Right forelimb (tissue), 1 donor: ENCODE measurements around the gene PSG7.
"Not testable (repeated sequence)": the region's sequence is repeated elsewhere in the genome, so short reads cannot be mapped to it uniquely, and the experiment has no call there.

Experiments
- DNase-seq: peaks from one replicate; pipeline ENCODE4 v3.0.0-alpha.2; 2018

The PSG7 gene

GRCh38 chr19:42912941-42913340 is 24.1 kb downstream of the PSG7 start:
- DNase-seq = not testable (repeated sequence)

- DNase-seq = not testable (repeated sequence)
These were observed 25.3 kb downstream of the PSG7 start for GRCh38 chr19:42911731-42912130.

GRCh38 chr19:42906162-42906561 is 30.8 kb downstream of the PSG7 start:
- not testable (repeated sequence) for DNase-seq

GRCh38 chr19:42900561-42900960 is 36.4 kb downstream of the PSG7 start:
- not testable (repeated sequence) for DNase-seq

- DNase-seq = not testable (repeated sequence)
These were observed 37.3 kb downstream of the PSG7 start for GRCh38 chr19:42899674-42900073.

- DNase-seq = not testable (repeated sequence)
These were observed 37.9 kb downstream of the PSG7 start for GRCh38 chr19:42899110-42899509.

GRCh38 chr19:42898656-42899055 is 38.4 kb downstream of the PSG7 start:
- not testable (repeated sequence) for DNase-seq

GRCh38 chr19:42897729-42898128 is 39.3 kb downstream of the PSG7 start:
- not testable (repeated sequence) for DNase-seq

- DNase-seq = not testable (repeated sequence)
These were observed 46.6 kb downstream of the PSG7 start for GRCh38 chr19:42890446-42890845.

GRCh38 chr19:42887876-42888445 is 49.0 kb downstream of the PSG7 start:
- DNase-seq = not testable (repeated sequence)

GRCh38 chr19:42882730-42883129 is 54.3 kb downstream of the PSG7 start:
- not testable (repeated sequence) for DNase-seq

- DNase-seq = not testable (repeated sequence)
These were observed 55.0 kb downstream of the PSG7 start for GRCh38 chr19:42882010-42882409.

- not testable (repeated sequence) for DNase-seq
These were observed 55.7 kb downstream of the PSG7 start for GRCh38 chr19:42881279-42881678.

- DNase-seq = not testable (repeated sequence)
These were observed 56.4 kb downstream of the PSG7 start for GRCh38 chr19:42880621-42881020.

- no peak for DNase-seq
These were observed 57.4 kb downstream of the PSG7 start, which contains the start of gene PSG1 for GRCh38 chr19:42879613-42880012. Gene PSG1 (minus strand): TSS chr19:42879713. CDS start chr19:42879581, 132 bp downstream.

- not testable (repeated sequence) for DNase-seq
These were observed 60.4 kb downstream of the PSG7 start for GRCh38 chr19:42876596-42876995.

GRCh38 chr19:42875881-42876280 is 61.1 kb downstream of the PSG7 start:
- DNase-seq = not testable (repeated sequence)

GRCh38 chr19:42874901-42875813 is 61.9 kb downstream of the PSG7 start:
- DNase-seq = not testable (repeated sequence)

GRCh38 chr19:42874136-42874535 is 62.9 kb downstream of the PSG7 start:
- DNase-seq = not testable (repeated sequence)
